Measurements from ENCODE around the gene HPCA. TPM values are rescaled to one million over a fixed set of nuclear protein-coding genes. Genes with fewer than 3 reads are reported as not detected.

The HPCA gene
- not detected for polyA plus RNA-seq (2012; ENCODE audit: insufficient read depth, insufficient read length)

GRCh38 chr1:32886004-32886827, at the start of gene HPCA:
Gene HPCA, plus strand, starts transcription at chr1:32886491. Its CDS starts 2,408 bp downstream, at chr1:32888899.
- no peak for DNase-seq (ENCODE audit: low read depth, low spot score)
- H3K4me3 ChIP-seq (ENCODE audit: low read length), result no peak within 1 kb of the TSS

- DNase-seq (ENCODE audit: low read depth, low spot score), result no peak
- no peak overlapping the region for H3K4me3 ChIP-seq (ENCODE audit: low read length)
Observed at GRCh38 chr1:32848354-32849063, 37.8 kb upstream of the HPCA start.

- H3K4me3 ChIP-seq (ENCODE audit: low read length), result no peak overlapping the region
- no peak for DNase-seq (ENCODE audit: low read depth, low spot score)
Observed at GRCh38 chr1:32855861-32856617, 30.3 kb upstream of the HPCA start.

GRCh38 chr1:32858136-32858535, 28.2 kb upstream of the HPCA start:
- no peak overlapping the region for H3K4me3 ChIP-seq (ENCODE audit: low read length)
- no peak for DNase-seq (ENCODE audit: low read depth, low spot score)

- no peak for DNase-seq (ENCODE audit: low read depth, low spot score)
- no peak overlapping the region for H3K4me3 ChIP-seq (ENCODE audit: low read length)
Observed at GRCh38 chr1:32858791-32859190, 27.5 kb upstream of the HPCA start.

- no peak for DNase-seq (ENCODE audit: low read depth, low spot score)
- H3K4me3 ChIP-seq (ENCODE audit: low read length), result no peak overlapping the region
Observed at GRCh38 chr1:32859915-32860314, 26.4 kb upstream of the HPCA start.

- no peak for DNase-seq (ENCODE audit: low read depth, low spot score)
- H3K4me3 ChIP-seq (ENCODE audit: low read length), result no peak overlapping the region
Observed at GRCh38 chr1:32860566-32860965, 25.7 kb upstream of the HPCA start.

DNA sequence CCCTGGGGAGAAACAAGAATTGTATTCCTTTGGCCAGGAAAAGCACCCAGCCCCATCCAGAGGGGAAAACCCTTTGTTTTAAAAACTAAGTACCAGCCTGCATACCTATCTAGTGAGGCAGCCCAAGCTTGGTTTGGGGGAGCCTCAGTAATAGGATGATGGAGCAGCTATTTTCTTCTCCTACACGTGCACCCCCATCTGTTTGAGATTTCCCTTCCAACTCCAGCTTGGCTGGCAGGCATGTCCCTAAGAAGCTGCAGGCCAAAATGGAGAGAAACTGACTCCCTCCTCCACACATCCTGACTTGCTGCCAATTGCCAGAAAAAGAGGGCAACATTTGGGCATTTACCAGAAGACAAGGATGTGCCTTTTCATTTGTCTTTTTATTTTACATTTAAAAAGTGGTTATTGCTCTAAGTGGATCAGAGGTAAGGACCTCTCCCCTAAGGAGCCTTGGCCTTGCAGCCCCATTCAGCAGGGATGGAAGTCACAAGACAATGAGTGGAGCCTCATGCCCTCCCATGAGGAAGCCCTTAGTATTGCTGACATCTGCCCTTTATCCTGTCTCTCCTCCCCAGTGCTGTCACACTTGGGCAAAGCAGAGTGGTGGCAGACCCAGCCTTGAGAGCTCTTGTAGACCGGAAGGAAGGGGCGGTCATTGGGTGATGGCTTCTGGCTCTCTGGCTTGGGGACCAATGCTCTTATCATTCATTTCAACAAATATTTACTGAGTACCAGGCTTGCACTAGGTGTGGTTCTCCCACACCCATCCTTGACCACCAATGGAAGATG, 24.2 kb upstream of the HPCA start:
- no peak for DNase-seq (ENCODE audit: low read depth, low spot score)
- no peak overlapping the region for H3K4me3 ChIP-seq (ENCODE audit: low read length)

GRCh38 chr1:32863218-32863880, 22.9 kb upstream of the HPCA start:
- DNase-seq (ENCODE audit: low read depth, low spot score), result no peak
- H3K4me3 ChIP-seq (ENCODE audit: low read length), result no peak overlapping the region

- no peak overlapping the region for H3K4me3 ChIP-seq (ENCODE audit: low read length)
- DNase-seq (ENCODE audit: low read depth, low spot score), result no peak
Observed at GRCh38 chr1:32863881-32864245, 22.4 kb upstream of the HPCA start.

DNA sequence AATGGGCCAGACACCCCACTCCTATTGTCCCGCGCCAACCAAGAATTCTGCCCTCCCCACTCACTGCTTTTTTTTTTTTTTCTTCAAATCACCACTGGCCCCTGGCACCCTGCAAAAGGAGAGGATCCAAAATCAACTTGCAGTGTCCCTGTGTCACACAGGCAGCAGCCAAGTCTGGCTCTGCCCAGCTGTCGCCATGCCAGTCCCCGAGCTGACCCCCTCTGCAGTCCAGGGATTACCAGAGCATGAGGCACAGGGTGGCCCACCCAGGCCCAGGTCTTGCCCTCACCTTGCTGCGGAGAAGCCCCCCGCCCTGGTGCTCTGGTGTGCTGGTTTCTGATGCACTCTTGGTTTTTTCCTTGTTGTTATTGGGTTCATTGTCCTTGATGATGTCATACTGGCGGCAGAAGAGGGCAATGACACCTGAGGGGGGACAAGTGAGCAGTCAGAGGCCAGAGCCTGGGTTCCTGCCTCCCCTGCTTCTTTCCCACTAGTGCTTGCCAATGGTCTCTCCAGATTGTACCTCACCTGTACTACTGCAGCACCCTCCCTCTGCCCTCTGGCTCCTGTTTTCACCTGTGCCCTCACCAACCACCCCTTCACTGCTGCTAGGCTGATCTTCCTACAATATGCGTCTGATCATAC, 21.8 kb upstream of the HPCA start:
- H3K4me3 ChIP-seq (ENCODE audit: low read length), result no peak overlapping the region
- DNase-seq (ENCODE audit: low read depth, low spot score), result no peak

DNA sequence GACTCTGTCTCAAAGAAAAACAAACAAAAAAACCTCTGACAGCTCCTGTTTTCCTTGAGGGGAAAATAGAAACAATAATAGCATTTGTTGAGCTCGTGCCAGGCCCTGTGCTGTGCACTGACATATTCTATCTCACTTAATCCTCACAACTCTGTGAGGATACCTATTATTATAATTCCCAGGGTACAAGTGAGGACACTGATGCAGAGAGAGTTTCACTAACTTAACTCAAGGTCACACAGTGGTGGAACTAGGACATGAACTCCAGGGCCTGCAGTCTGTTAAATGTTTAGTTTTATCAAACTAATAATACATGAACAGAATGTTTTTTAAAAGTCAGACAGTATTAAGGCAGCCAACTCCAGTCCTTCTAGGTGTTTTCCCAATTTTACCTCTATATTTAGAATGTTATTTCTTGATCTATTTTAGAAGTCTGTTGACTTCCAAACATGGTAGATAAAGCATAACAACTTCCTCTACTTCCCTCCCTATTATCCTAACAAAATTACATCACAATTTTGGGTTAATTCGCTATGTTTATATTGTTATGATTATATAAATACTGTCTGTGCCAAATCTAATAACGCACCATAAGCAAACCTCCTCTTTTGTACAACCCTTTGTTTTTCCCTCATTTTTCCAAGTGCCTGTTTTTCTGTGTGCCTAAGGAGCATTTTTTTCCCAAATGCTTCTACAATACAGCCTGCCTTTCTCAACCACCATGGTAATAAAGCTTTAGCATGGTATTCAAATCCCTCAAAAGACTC, 20.5 kb upstream of the HPCA start:
- no peak overlapping the region for H3K4me3 ChIP-seq (ENCODE audit: low read length)
- DNase-seq (ENCODE audit: low read depth, low spot score), result no peak

- no peak overlapping the region for H3K4me3 ChIP-seq (ENCODE audit: low read length)
- DNase-seq (ENCODE audit: low read depth, low spot score), result no peak
Observed at GRCh38 chr1:32867151-32867550, 19.1 kb upstream of the HPCA start.

DNA sequence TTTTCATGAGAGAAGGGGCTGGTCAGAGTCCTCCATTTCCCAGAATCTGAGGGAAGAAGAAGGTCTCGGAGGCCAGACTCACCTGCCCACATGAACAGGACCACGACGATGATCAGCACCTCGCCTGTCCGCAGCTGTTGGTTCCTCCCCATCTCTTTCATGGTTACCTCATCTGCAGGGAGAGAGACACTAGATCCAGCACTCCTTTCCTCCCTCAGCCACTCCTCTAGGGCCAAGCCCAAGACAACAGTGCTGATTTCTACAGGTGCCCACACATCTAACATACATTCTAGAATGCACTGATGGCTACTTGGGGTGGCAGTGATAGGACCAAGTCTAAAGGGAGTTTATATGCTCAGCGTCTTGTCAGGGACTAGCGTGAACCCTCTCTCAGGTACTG, 18.6 kb upstream of the HPCA start:
- DNase-seq (ENCODE audit: low read depth, low spot score), result no peak
- no peak overlapping the region for H3K4me3 ChIP-seq (ENCODE audit: low read length)

GRCh38 chr1:32868085-32868484, 18.2 kb upstream of the HPCA start:
- H3K4me3 ChIP-seq (ENCODE audit: low read length), result no peak overlapping the region
- no peak for DNase-seq (ENCODE audit: low read depth, low spot score)

GRCh38 chr1:32868806-32869455, 17.4 kb upstream of the HPCA start:
- H3K4me3 ChIP-seq (ENCODE audit: low read length), result no peak overlapping the region
- no peak for DNase-seq (ENCODE audit: low read depth, low spot score)
